Keratinocyte (primary cell): ENCODE results near the gene YPEL1. TPM values are rescaled to one million over a fixed set of nuclear protein-coding genes. Genes with fewer than 3 reads are reported as not detected.

Experiments
- DNase-seq: peaks from one replicate; pipeline ENCODE4 v3.0.0-alpha.2; 2011; ENCODE audit warnings: low read depth, missing footprints, low spot score
- FAIRE-seq: peaks from 2 replicates; lab custom pipeline; 2011; peaks lifted over from hg19 to GRCh38; lab: Jason Lieb, UNC
- H2AFZ ChIP-seq: 2 replicates; pipeline ENCODE4 v1.6.0; 2012; ENCODE audit warnings: low read length, control low read depth, inconsistent platforms; ENCODE audit not compliant: control insufficient read depth
- H3K27ac ChIP-seq: 2 replicates; pipeline ENCODE4 v1.5.1; 2011; ENCODE audit warnings: low read length; ENCODE audit not compliant: control insufficient read depth, insufficient read depth
- H3K27me3 ChIP-seq: 3 replicates; pipeline ENCODE4 v1.6.0; 2011; ENCODE audit warnings: low read length; ENCODE audit not compliant: control insufficient read depth, insufficient read depth; ENCODE audit errors: extremely low read depth
- H3K36me3 ChIP-seq, 2 experiments: 2 replicates in 1 of 2; 3 replicates in 1 of 2; pipeline ENCODE4 v1.5.1; 2011; ENCODE audit warnings: low read length in 2 of 2, mild to moderate bottlenecking in 1 of 2; ENCODE audit not compliant: control insufficient read depth in 2 of 2, insufficient read depth in 2 of 2; ENCODE audit errors: extremely low read depth in 1 of 2
- H3K4me1 ChIP-seq: 3 replicates; pipeline ENCODE4 v1.5.1; 2011; ENCODE audit warnings: low read length; ENCODE audit not compliant: control insufficient read depth, insufficient read depth; ENCODE audit errors: extremely low read depth
- H3K4me2 ChIP-seq: 3 replicates; pipeline ENCODE4 v1.6.0; 2011; ENCODE audit warnings: low read depth, low read length; ENCODE audit not compliant: control insufficient read depth, insufficient read depth; ENCODE audit errors: extremely low read depth
- H3K4me3 ChIP-seq, 3 experiments: fragments of 200-600 bp in 1 of 3; sonication (generic) in 1 of 3; 2 replicates in 2 of 3; 3 replicates in 1 of 3; pipeline ENCODE4 v1.5.1; 2011 to 2016; ENCODE audit warnings: low read length in 3 of 3, mild to moderate bottlenecking in 3 of 3, control low read depth in 2 of 3, inconsistent platforms in 1 of 3, low read depth in 1 of 3, mixed read lengths in 1 of 3, mixed run types in 1 of 3, moderate library complexity in 1 of 3; ENCODE audit not compliant: control insufficient read depth in 2 of 3, insufficient read depth in 2 of 3; ENCODE audit errors: extremely low read depth in 1 of 3
- H3K79me2 ChIP-seq: 2 replicates; pipeline ENCODE4 v1.6.0; 2012; ENCODE audit warnings: low read length; ENCODE audit not compliant: control insufficient read depth, insufficient read depth
- H3K9ac ChIP-seq: 3 replicates; pipeline ENCODE4 v1.6.0; 2011; ENCODE audit warnings: low read length; ENCODE audit not compliant: control insufficient read depth, insufficient read depth; ENCODE audit errors: extremely low read depth
- H3K9me1 ChIP-seq: 3 replicates; pipeline ENCODE4 v1.6.0; 2011; ENCODE audit warnings: low read length; ENCODE audit not compliant: control insufficient read depth, insufficient read depth; ENCODE audit errors: extremely low read depth
- H3K9me3 ChIP-seq: 2 replicates; pipeline ENCODE4 v1.5.1; 2012; ENCODE audit warnings: low read depth, low read length; ENCODE audit not compliant: control insufficient read depth
- H4K20me1 ChIP-seq: 3 replicates; pipeline ENCODE4 v1.6.0; 2011; ENCODE audit warnings: low read length; ENCODE audit not compliant: control insufficient read depth, insufficient read depth; ENCODE audit errors: extremely low read depth
- EZH2 ChIP-seq: IDR thresholded peaks from one replicate; pipeline ENCODE4 v1.6.1; 2012; ENCODE audit warnings: inconsistent platforms, mild to moderate bottlenecking, low read length, moderate library complexity
- dilution Hi-C: fragments of 300-500 bp; cut with MboI; formaldehyde crosslinking; loops from one replicate; pipeline ENCODE4 v1.7.0; 2020; ENCODE audit warnings: low sequenced_read_pairs; ENCODE audit not compliant: extremely low pct_ligation_motif_present
- polyA plus RNA-seq, 5 experiments: library from polyadenylated mRNA; depleted of rRNA in 3 of 5; stranded (reverse) in 3 of 5; stranded (forward) in 1 of 5; unstranded in 1 of 5; fragments of >200 nt; gene quantifications; 1 replicate in 1 of 5; 2 replicates in 3 of 5; 3 replicates in 1 of 5; pipeline versions ENCODE4 v1.2.1 to v1.2.3, GENCODE V29; 2011 to 2012; ENCODE audit warnings: missing spikeins in 2 of 5, low read depth in 1 of 5, low replicate concordance in 1 of 5
- TF ChIP-seq, protein P1 (sequence below), 3 experiments: IDR thresholded peaks in 1 of 3; conservative IDR thresholded peaks in 1 of 3; optimal IDR thresholded peaks in 1 of 3; 2 replicates in 2 of 3; 3 replicates in 1 of 3; pipeline versions ENCODE3 to v1.5.1; 2011; ENCODE audit warnings: low read length in 3 of 3, mild to moderate bottlenecking in 3 of 3, moderate library complexity in 2 of 3, control low read depth in 1 of 3, inconsistent platforms in 1 of 3; ENCODE audit not compliant: insufficient read depth in 2 of 3; ENCODE audit errors: extremely low read depth in 1 of 3

The YPEL1 gene
- polyA plus RNA-seq, 1 donor (not counting 4 experiments of a cell fraction or from before 2014, with no cell fraction given) = 0.03 TPM

DNA sequence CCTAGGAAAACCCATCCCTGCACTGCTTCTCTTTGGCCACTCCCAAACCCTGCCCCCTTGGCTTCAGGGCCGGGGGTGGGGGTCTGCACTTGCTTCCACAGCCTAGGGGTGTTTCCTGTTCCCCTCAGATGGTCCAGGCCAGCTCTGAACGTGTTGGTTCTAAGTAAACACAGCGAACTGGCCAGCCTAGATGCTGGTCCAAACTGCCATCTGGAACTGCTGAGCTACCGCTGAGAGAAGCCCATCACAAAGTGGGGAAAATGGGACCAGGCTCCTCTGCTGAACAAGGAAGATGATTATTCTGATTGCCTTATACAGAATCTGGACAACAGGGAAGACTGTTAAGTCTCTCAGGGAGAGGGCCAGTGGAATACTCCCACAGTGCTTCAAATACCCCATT is 23.5 kb upstream of the YPEL1 start:
- FAIRE-seq (no peak), DNase-seq (no peak)
- H3K4me1 ChIP-seq = peaks cover 16% of the 10 kb centered on the region
- H3K27me3 ChIP-seq = no peaks in the 10 kb centered on the region
- TF ChIP-seq, protein P1, sequence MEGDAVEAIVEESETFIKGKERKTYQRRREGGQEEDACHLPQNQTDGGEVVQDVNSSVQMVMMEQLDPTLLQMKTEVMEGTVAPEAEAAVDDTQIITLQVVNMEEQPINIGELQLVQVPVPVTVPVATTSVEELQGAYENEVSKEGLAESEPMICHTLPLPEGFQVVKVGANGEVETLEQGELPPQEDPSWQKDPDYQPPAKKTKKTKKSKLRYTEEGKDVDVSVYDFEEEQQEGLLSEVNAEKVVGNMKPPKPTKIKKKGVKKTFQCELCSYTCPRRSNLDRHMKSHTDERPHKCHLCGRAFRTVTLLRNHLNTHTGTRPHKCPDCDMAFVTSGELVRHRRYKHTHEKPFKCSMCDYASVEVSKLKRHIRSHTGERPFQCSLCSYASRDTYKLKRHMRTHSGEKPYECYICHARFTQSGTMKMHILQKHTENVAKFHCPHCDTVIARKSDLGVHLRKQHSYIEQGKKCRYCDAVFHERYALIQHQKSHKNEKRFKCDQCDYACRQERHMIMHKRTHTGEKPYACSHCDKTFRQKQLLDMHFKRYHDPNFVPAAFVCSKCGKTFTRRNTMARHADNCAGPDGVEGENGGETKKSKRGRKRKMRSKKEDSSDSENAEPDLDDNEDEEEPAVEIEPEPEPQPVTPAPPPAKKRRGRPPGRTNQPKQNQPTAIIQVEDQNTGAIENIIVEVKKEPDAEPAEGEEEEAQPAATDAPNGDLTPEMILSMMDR (optimal IDR thresholded peaks at IDR 0.05 in 1 of 3, IDR thresholded peaks at IDR 0.05 in 1 of 3, conservative IDR thresholded peaks at IDR 0.05 in 1 of 3; ENCODE audit: extremely low read depth in 1 of 3, insufficient read depth in 2 of 3, low read length in 3 of 3) = no peak
- TF ChIP-seq EZH2 = no peak
- no peak overlapping the region for H3K9ac ChIP-seq
- H3K9me3 ChIP-seq = no peaks in the 10 kb centered on the region
- no peak overlapping the region for H3K4me3 ChIP-seq
- peaks cover 18 to 22% of the 10 kb centered on the region in 2 experiments for H3K36me3 ChIP-seq
- H3K9me1 ChIP-seq = no peaks in the 10 kb centered on the region
- no peak overlapping the region for H2AFZ ChIP-seq
- H3K27ac ChIP-seq = no peak overlapping the region
- no peak overlapping the region for H3K4me2 ChIP-seq
- H4K20me1 ChIP-seq = no peaks in the 10 kb centered on the region
- dilution Hi-C loops = no loop called here
- no peaks in the 10 kb centered on the region for H3K79me2 ChIP-seq

DNA sequence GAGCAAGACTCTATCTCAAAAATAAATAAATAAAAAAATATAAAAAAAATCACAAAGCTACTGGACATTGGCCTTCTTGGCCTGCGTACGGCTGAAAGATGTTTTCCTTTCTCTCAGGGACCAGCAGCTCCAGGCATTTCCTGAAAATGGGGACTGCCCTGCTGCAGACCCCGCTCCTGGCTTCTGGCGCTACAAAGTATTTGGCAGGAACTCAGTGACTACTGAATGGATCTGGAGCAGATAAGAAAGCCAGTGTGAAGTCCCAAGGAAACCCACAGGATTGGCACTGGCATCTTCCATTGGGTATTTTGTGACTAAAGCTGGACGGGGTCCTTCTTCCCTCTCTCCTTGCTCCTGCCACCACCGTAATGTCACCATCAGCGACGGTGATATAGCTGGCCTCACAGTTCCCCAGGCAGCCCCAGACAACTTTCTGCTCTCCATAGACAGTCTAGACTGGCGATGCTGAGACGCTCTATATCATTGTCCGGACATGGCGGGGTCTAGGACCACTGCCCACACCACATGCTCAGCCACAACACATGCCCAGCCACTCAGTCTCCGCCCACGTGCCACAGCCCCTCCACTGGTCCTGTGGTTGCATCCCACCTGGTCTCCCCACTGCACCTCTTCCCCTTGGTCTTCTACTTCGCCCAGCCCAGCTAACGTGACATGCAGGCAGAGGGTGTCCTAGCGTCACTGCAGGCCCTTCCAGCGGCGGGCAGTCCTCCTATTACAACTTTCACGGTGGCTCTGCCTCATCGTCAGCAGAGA is 22.7 kb upstream of the YPEL1 start:
- Histone ChIP-seq H2AFZ (no peak overlapping the region), H4K20me1 (no peaks in the 10 kb centered on the region), H3K4me1 (peaks cover 12% of the 10 kb centered on the region), H3K9me3 (no peaks in the 10 kb centered on the region), H3K79me2 (no peaks in the 10 kb centered on the region), H3K9me1 (no peaks in the 10 kb centered on the region), H3K27ac (no peak overlapping the region), H3K27me3 (no peaks in the 10 kb centered on the region), H3K36me3 (peaks cover 11 to 20% of the 10 kb centered on the region in 2 experiments), H3K4me3 (no peak overlapping the region), H3K9ac (no peak overlapping the region), H3K4me2 (no peak overlapping the region)
- dilution Hi-C loops = no loop called here
- FAIRE-seq (no peak), DNase-seq (no peak)
- TF ChIP-seq EZH2 = no peak
- TF ChIP-seq, protein P1 (optimal IDR thresholded peaks at IDR 0.05 in 1 of 3, IDR thresholded peaks at IDR 0.05 in 1 of 3, conservative IDR thresholded peaks at IDR 0.05 in 1 of 3; ENCODE audit: extremely low read depth in 1 of 3, insufficient read depth in 2 of 3, low read length in 3 of 3) = no peak
